Activated T-cell treated with anti-CD3 and anti-CD28 coated beads, Interleukin-2, amount 50 U/mL, for 24 hours (primary cell): ENCODE measurements around the gene CCDC159.
A peak's percentile ranks its signal among the peaks of the same experiment; 100 is the strongest.
"Not testable (repeated sequence)": the region's sequence is repeated elsewhere in the genome, so short reads cannot be mapped to it uniquely, and the experiment has no call there.

Experiments used
- DNase-seq: peaks from one replicate; pipeline ENCODE4 v3.0.0-alpha.2; 2020
- H3K27ac Mint-ChIP-seq: 2 replicates; pipeline ENCODE4 v1.8.0; 2020; ENCODE audit warnings: mild to moderate bottlenecking, mixed read lengths
- H3K27me3 Mint-ChIP-seq: 2 replicates; pipeline ENCODE4 v1.8.0; 2020; ENCODE audit warnings: mixed read lengths
- H3K36me3 Mint-ChIP-seq: 2 replicates; pipeline ENCODE4 v1.8.0; 2020; ENCODE audit warnings: low read depth, mixed read lengths
- H3K4me1 Mint-ChIP-seq: 2 replicates; pipeline ENCODE4 v1.8.0; 2020; ENCODE audit warnings: low read depth, mixed read lengths
- H3K4me3 Mint-ChIP-seq: 2 replicates; pipeline ENCODE4 v1.8.0; 2020; ENCODE audit warnings: mild to moderate bottlenecking, moderate library complexity, mixed read lengths
- H3K9me3 Mint-ChIP-seq: 2 replicates; pipeline ENCODE4 v1.8.0; 2020; ENCODE audit warnings: mixed read lengths

The CCDC159 gene

GRCh38 chr19:11346104-11346940 is at the start of gene CCDC159, which contains the start of gene TMEM205:
TSS of gene CCDC159 (plus strand) at chr19:11346519. CDS start at chr19:11346607, 88 bp downstream.
TSS of gene TMEM205 (minus strand) at chr19:11346268. CDS start at chr19:11345619, 649 bp downstream.
- H3K4me1 Mint-ChIP-seq: peaks cover 32% of the 10 kb centered on the region
- peaks cover 4% of the 10 kb centered on the region for H3K9me3 Mint-ChIP-seq
- peak within 1 kb of the TSS; percentile 93 for H3K27ac Mint-ChIP-seq
- DNase-seq: peak; percentile 98
- H3K36me3 Mint-ChIP-seq: peaks cover 20% of the 10 kb centered on the region
- peak within 1 kb of the TSS; percentile 93 for H3K4me3 Mint-ChIP-seq
- H3K27me3 Mint-ChIP-seq: no peaks in the 10 kb centered on the region

GRCh38 chr19:11299946-11300810 is 46.1 kb upstream of the CCDC159 start:
- Mint-ChIP-seq H3K4me1 (no peaks in the 10 kb centered on the region), H3K36me3 (no peaks in the 10 kb centered on the region), H3K27me3 (peaks cover 15% of the 10 kb centered on the region), H3K27ac (no peak overlapping the region), H3K9me3 (no peaks in the 10 kb centered on the region), H3K4me3 (no peak overlapping the region)
- no peak for DNase-seq

- no peak overlapping the region for H3K27ac Mint-ChIP-seq
- peaks cover 12% of the 10 kb centered on the region for H3K27me3 Mint-ChIP-seq
- H3K36me3 Mint-ChIP-seq: no peaks in the 10 kb centered on the region
- H3K4me1 Mint-ChIP-seq: no peaks in the 10 kb centered on the region
- no peak overlapping the region for H3K4me3 Mint-ChIP-seq
- DNase-seq: no peak
- no peaks in the 10 kb centered on the region for H3K9me3 Mint-ChIP-seq
These were observed 45.6 kb upstream of the CCDC159 start for GRCh38 chr19:11300811-11301120.

GRCh38 chr19:11304936-11305335 is 41.4 kb upstream of the CCDC159 start:
- peaks cover 9% of the 10 kb centered on the region for H3K27me3 Mint-ChIP-seq
- no peak overlapping the region for H3K4me3 Mint-ChIP-seq
- no peaks in the 10 kb centered on the region for H3K9me3 Mint-ChIP-seq
- H3K36me3 Mint-ChIP-seq: no peaks in the 10 kb centered on the region
- no peak overlapping the region for H3K27ac Mint-ChIP-seq
- no peak for DNase-seq
- H3K4me1 Mint-ChIP-seq: no peaks in the 10 kb centered on the region

GRCh38 chr19:11306337-11306736 is 40.0 kb upstream of the CCDC159 start:
- Mint-ChIP-seq H3K4me1 (no peaks in the 10 kb centered on the region), H3K27me3 (peaks cover 10% of the 10 kb centered on the region), H3K27ac (no peak overlapping the region), H3K4me3 (no peak overlapping the region), H3K36me3 (no peaks in the 10 kb centered on the region), H3K9me3 (no peaks in the 10 kb centered on the region)
- no peak for DNase-seq

- not testable (repeated sequence) for DNase-seq, H3K27ac Mint-ChIP-seq, H3K9me3 Mint-ChIP-seq, H3K36me3 Mint-ChIP-seq, H3K4me3 Mint-ChIP-seq
- H3K27me3 Mint-ChIP-seq: peaks cover 24% of the 10 kb centered on the region
- peaks cover 17% of the 10 kb centered on the region for H3K4me1 Mint-ChIP-seq
These were observed 25.9 kb upstream of the CCDC159 start for GRCh38 chr19:11320278-11320995.

GRCh38 chr19:11321191-11322126 is 24.9 kb upstream of the CCDC159 start:
- no peak overlapping the region for H3K27ac Mint-ChIP-seq
- H3K4me3 Mint-ChIP-seq: no peak overlapping the region
- peaks cover 17% of the 10 kb centered on the region for H3K4me1 Mint-ChIP-seq
- no peak for DNase-seq
- H3K36me3 Mint-ChIP-seq: no peaks in the 10 kb centered on the region
- no peaks in the 10 kb centered on the region for H3K9me3 Mint-ChIP-seq
- H3K27me3 Mint-ChIP-seq: peaks cover 24% of the 10 kb centered on the region

GRCh38 chr19:11322269-11323024 is 23.9 kb upstream of the CCDC159 start:
- Mint-ChIP-seq H3K27me3 (peaks cover 20% of the 10 kb centered on the region), H3K27ac (no peak overlapping the region), H3K9me3 (no peaks in the 10 kb centered on the region), H3K4me1 (peaks cover 17% of the 10 kb centered on the region), H3K36me3 (peaks cover 4% of the 10 kb centered on the region), H3K4me3 (no peak overlapping the region)
- DNase-seq: no peak

GRCh38 chr19:11323601-11324078 is 22.7 kb upstream of the CCDC159 start:
- H3K36me3 Mint-ChIP-seq: peaks cover 4% of the 10 kb centered on the region
- DNase-seq: no peak
- no peaks in the 10 kb centered on the region for H3K9me3 Mint-ChIP-seq
- peak overlapping the region; percentile 83 for H3K27ac Mint-ChIP-seq
- peaks cover 11% of the 10 kb centered on the region for H3K27me3 Mint-ChIP-seq
- H3K4me3 Mint-ChIP-seq: peak overlapping the region; percentile 39
- peaks cover 17% of the 10 kb centered on the region for H3K4me1 Mint-ChIP-seq

- peak; percentile 54 for DNase-seq
- Mint-ChIP-seq H3K4me1 (peaks cover 17% of the 10 kb centered on the region), H3K27me3 (peaks cover 7% of the 10 kb centered on the region), H3K27ac (peak overlapping the region; percentile 83), H3K4me3 (peak overlapping the region; percentile 39), H3K36me3 (peaks cover 4% of the 10 kb centered on the region), H3K9me3 (no peaks in the 10 kb centered on the region)
These were observed 22.1 kb upstream of the CCDC159 start for GRCh38 chr19:11324079-11324661.

GRCh38 chr19:11324748-11325389 is 21.4 kb upstream of the CCDC159 start:
- H3K27me3 Mint-ChIP-seq: peaks cover 6% of the 10 kb centered on the region
- H3K4me3 Mint-ChIP-seq: no peak overlapping the region
- H3K9me3 Mint-ChIP-seq: no peaks in the 10 kb centered on the region
- peak overlapping the region; percentile 83 for H3K27ac Mint-ChIP-seq
- peaks cover 4% of the 10 kb centered on the region for H3K36me3 Mint-ChIP-seq
- H3K4me1 Mint-ChIP-seq: peaks cover 17% of the 10 kb centered on the region
- no peak for DNase-seq

GRCh38 chr19:11325544-11325943 is 20.8 kb upstream of the CCDC159 start:
- H3K4me3 Mint-ChIP-seq: no peak overlapping the region
- DNase-seq: no peak
- H3K4me1 Mint-ChIP-seq: peaks cover 17% of the 10 kb centered on the region
- no peaks in the 10 kb centered on the region for H3K9me3 Mint-ChIP-seq
- H3K36me3 Mint-ChIP-seq: peaks cover 4% of the 10 kb centered on the region
- H3K27me3 Mint-ChIP-seq: peaks cover 6% of the 10 kb centered on the region
- no peak overlapping the region for H3K27ac Mint-ChIP-seq
